ENCODE data around the gene ANAPC13. TPM values are rescaled to one million over a fixed set of nuclear protein-coding genes. Genes with fewer than 3 reads are reported as not detected.

Gene ANAPC13
- total RNA-seq, 1 donor from 2014 or later, result 24.1 TPM

DNA sequence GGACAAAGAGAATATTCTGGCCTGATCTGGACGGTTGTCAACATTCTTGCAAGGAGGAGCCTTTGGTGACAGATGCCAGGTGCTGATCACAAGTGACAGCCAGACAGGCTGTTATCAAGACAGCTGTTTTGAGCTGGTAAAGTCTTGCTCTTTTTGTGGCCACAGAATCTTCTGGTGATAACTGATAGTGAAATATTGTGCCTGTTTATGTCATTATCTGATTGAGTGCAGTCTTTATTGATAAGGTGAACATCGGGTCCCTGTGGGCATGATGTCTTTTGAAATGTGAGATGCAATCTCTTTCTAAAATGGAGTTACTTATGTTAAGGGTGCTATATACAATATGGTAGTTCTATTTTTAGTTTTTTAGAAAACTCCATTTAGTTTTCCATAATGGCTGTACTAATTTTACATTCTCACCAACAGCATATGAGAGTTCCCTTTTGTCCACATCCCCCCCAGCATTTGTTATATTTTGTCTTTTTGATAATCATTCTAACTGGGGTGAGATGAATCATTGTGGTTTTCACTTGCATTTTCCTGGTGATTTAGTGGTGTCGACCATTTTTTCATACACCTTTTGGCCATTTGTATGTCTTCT, 10.8 kb upstream of the ANAPC13 start:
- intact Hi-C loops (cut with DNase I), result no loop called here
- Histone ChIP-seq H3K4me1 (no peaks in the 10 kb centered on the region), H3K36me3 (peaks cover 0 to 6% of the 10 kb centered on the region in 2 donors), H3K27me3 (no peaks in the 10 kb centered on the region), H3K4me3 (no peak overlapping the region), H3K27ac (no peak overlapping the region), H3K9me3 (no peaks in the 10 kb centered on the region)
- TF ChIP-seq POLR2AphosphoS5 (IDR thresholded peaks at IDR 0.05; ENCODE audit: insufficient read depth in 1 of 2, low read depth in 1 of 2) (no peak), POLR2A (IDR thresholded peaks at IDR 0.05) (no peak)
- TF ChIP-seq, protein P1, sequence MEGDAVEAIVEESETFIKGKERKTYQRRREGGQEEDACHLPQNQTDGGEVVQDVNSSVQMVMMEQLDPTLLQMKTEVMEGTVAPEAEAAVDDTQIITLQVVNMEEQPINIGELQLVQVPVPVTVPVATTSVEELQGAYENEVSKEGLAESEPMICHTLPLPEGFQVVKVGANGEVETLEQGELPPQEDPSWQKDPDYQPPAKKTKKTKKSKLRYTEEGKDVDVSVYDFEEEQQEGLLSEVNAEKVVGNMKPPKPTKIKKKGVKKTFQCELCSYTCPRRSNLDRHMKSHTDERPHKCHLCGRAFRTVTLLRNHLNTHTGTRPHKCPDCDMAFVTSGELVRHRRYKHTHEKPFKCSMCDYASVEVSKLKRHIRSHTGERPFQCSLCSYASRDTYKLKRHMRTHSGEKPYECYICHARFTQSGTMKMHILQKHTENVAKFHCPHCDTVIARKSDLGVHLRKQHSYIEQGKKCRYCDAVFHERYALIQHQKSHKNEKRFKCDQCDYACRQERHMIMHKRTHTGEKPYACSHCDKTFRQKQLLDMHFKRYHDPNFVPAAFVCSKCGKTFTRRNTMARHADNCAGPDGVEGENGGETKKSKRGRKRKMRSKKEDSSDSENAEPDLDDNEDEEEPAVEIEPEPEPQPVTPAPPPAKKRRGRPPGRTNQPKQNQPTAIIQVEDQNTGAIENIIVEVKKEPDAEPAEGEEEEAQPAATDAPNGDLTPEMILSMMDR (IDR thresholded peaks at IDR 0.05), result no peak
- no peak for DNase-seq (ENCODE audit: extremely low spot score in 2 of 2)

- Histone ChIP-seq H3K36me3 (peaks cover 0 to 6% of the 10 kb centered on the region in 2 donors), H3K4me3 (no peak overlapping the region), H3K4me1 (no peaks in the 10 kb centered on the region), H3K27me3 (no peaks in the 10 kb centered on the region), H3K9me3 (no peaks in the 10 kb centered on the region), H3K27ac (no peak overlapping the region)
- intact Hi-C loops (cut with DNase I), result no loop called here
- no peak for DNase-seq (ENCODE audit: extremely low spot score in 2 of 2)
- TF ChIP-seq POLR2A (IDR thresholded peaks at IDR 0.05) (no peak), POLR2AphosphoS5 (IDR thresholded peaks at IDR 0.05; ENCODE audit: insufficient read depth in 1 of 2, low read depth in 1 of 2) (no peak)
- TF ChIP-seq, protein P1 (IDR thresholded peaks at IDR 0.05), result no peak
These were observed 10.2 kb upstream of the ANAPC13 start for GRCh38 chr3:134495980-134496379.

GRCh38 chr3:134494495-134494894, 8.7 kb upstream of the ANAPC13 start:
- H3K4me3 ChIP-seq, result no peak overlapping the region
- no peaks in the 10 kb centered on the region for H3K4me1 ChIP-seq
- no peaks in the 10 kb centered on the region for H3K9me3 ChIP-seq
- TF ChIP-seq, protein P1 (IDR thresholded peaks at IDR 0.05), result no peak
- TF ChIP-seq POLR2AphosphoS5 (IDR thresholded peaks at IDR 0.05; ENCODE audit: insufficient read depth in 1 of 2, low read depth in 1 of 2) (no peak), POLR2A (IDR thresholded peaks at IDR 0.05) (no peak)
- DNase-seq (ENCODE audit: extremely low spot score in 2 of 2), result no peak
- no peak overlapping the region for H3K27ac ChIP-seq
- H3K36me3 ChIP-seq, result peaks cover 0 to 6% of the 10 kb centered on the region in 2 donors
- H3K27me3 ChIP-seq, result no peaks in the 10 kb centered on the region
- intact Hi-C loops (cut with DNase I), result no loop called here

DNA sequence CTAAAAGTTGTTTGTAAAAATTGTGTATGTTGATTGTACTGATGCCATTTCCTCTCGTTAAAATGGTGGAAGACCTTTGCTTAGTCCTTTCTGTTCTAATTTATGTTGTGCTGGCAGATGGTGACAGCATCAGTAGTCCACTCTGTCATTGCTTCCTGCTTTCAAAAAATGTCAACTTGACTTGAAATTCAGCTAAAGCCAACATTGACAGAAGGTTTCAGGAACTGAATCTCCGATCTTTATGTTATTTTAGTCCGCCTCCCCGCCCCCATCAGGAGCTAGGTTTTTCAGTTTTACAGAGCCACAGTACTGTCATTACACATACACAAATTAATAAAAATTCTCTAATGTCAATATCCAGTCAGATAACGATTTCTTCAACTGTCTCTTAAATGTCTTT, 1.6 kb upstream of the ANAPC13 start:
- Histone ChIP-seq H3K36me3 (peaks cover 0 to 2% of the 10 kb centered on the region in 2 donors), H3K4me1 (peaks cover 40% of the 10 kb centered on the region), H3K27ac (no peak overlapping the region), H3K9me3 (no peaks in the 10 kb centered on the region), H3K4me3 (no peak overlapping the region), H3K27me3 (no peaks in the 10 kb centered on the region)
- DNase-seq (ENCODE audit: extremely low spot score in 2 of 2), result no peak
- intact Hi-C loops (cut with DNase I), result no loop called here
- TF ChIP-seq, protein P1 (IDR thresholded peaks at IDR 0.05), result no peak
- TF ChIP-seq POLR2A (IDR thresholded peaks at IDR 0.05), result no peak
- no peak for TF ChIP-seq POLR2AphosphoS5 (IDR thresholded peaks at IDR 0.05; ENCODE audit: insufficient read depth in 1 of 2, low read depth in 1 of 2)

- H3K9me3 ChIP-seq, result no peaks in the 10 kb centered on the region
- H3K4me3 ChIP-seq, result peak overlapping the region; percentile 82 to 92
- TF ChIP-seq POLR2AphosphoS5 (IDR thresholded peaks at IDR 0.05; ENCODE audit: insufficient read depth in 1 of 2, low read depth in 1 of 2) (no peak), POLR2A (IDR thresholded peaks at IDR 0.05) (no peak)
- TF ChIP-seq, protein P1 (IDR thresholded peaks at IDR 0.05), result no peak
- intact Hi-C loops (cut with DNase I), result no loop called here
- peaks cover 40% of the 10 kb centered on the region for H3K4me1 ChIP-seq
- no peak for DNase-seq (ENCODE audit: extremely low spot score in 2 of 2)
- H3K27ac ChIP-seq, result peak overlapping the region; percentile 92
- peaks cover 0 to 10% of the 10 kb centered on the region in 2 donors for H3K36me3 ChIP-seq
- no peaks in the 10 kb centered on the region for H3K27me3 ChIP-seq
These were observed 824 bp upstream of the ANAPC13 start for GRCh38 chr3:134486577-134487041.
